ENCODE measurements around the gene CCHCR1.

CCHCR1 gene

DNA sequence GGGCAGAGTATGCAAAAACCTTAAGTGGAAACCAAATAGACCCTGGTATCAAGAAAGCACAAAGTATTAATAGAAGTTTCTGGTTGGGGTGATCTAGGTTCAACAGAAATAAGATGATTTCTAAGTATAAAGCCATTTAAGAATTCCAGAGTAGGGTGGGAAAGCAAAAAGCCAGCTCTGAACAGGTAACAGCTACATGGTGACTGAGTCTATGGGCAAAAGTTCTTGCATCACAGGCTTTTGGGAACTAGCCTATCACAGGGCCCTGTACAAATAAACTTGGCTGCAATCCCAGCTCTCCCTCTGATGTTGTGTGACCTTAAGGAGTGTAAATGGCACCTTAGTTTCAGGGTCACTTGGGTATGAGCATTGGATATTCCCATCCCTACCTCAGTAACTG, 6.3 kb upstream of the CCHCR1 start:
- no peak overlapping the region for H2BK12ac ChIP-seq (ENCODE audit: low read length)
- H3K79me1 ChIP-seq (ENCODE audit: low read length): no peaks in the 10 kb centered on the region
- H3K36me3 ChIP-seq (ENCODE audit: control insufficient read depth in 1 of 2, insufficient read depth in 2 of 2, low read length in 2 of 2): peaks cover 11% of the 10 kb centered on the region in 2 experiments
- no peak overlapping the region for H4K12ac ChIP-seq (ENCODE audit: low read depth, low read length)
- no peak overlapping the region for H3K4me2 ChIP-seq (ENCODE audit: low read length)
- no peak overlapping the region for H3K23ac ChIP-seq (ENCODE audit: low read length)
- no peak overlapping the region for H2AFZ ChIP-seq (ENCODE audit: insufficient read depth, low read length, poor library complexity)
- H3K14ac ChIP-seq (ENCODE audit: low read length): no peak overlapping the region
- no peak overlapping the region for H2AK5ac ChIP-seq (ENCODE audit: low read length)
- H3K4ac ChIP-seq (ENCODE audit: low read depth, low read length): no peak overlapping the region
- H2BK120ac ChIP-seq (ENCODE audit: insufficient read depth, low read length, poor library complexity): no peak overlapping the region
- no peak overlapping the region for H4K91ac ChIP-seq (ENCODE audit: low read depth, low read length)
- H4K8ac ChIP-seq (ENCODE audit: low read depth, low read length): no peak overlapping the region
- H2BK5ac ChIP-seq (ENCODE audit: low read depth, low read length, poor library complexity): no peak overlapping the region
- H3K79me2 ChIP-seq (ENCODE audit: control insufficient read depth, insufficient read depth, low read length, poor library complexity): no peaks in the 10 kb centered on the region
- no peak overlapping the region for H3K27ac ChIP-seq (ENCODE audit: low read depth, low read length)
- DNase-seq: no peak
- no peak overlapping the region for H3K18ac ChIP-seq (ENCODE audit: low read length)
- H3K27me3 ChIP-seq (ENCODE audit: insufficient read depth, low read length): no peaks in the 10 kb centered on the region
- H3K9ac ChIP-seq (ENCODE audit: low read length): no peak overlapping the region
- no peak overlapping the region for H3K4me3 ChIP-seq (ENCODE audit: low read depth, low read length)
- H3K9me3 ChIP-seq (ENCODE audit: insufficient read depth, low read depth, low read length): peaks cover 2% of the 10 kb centered on the region
- H3K4me1 ChIP-seq (ENCODE audit: control insufficient read depth in 1 of 2, insufficient read depth in 2 of 2, low read length in 2 of 2): peaks cover 10 to 12% of the 10 kb centered on the region in 2 experiments

DNA sequence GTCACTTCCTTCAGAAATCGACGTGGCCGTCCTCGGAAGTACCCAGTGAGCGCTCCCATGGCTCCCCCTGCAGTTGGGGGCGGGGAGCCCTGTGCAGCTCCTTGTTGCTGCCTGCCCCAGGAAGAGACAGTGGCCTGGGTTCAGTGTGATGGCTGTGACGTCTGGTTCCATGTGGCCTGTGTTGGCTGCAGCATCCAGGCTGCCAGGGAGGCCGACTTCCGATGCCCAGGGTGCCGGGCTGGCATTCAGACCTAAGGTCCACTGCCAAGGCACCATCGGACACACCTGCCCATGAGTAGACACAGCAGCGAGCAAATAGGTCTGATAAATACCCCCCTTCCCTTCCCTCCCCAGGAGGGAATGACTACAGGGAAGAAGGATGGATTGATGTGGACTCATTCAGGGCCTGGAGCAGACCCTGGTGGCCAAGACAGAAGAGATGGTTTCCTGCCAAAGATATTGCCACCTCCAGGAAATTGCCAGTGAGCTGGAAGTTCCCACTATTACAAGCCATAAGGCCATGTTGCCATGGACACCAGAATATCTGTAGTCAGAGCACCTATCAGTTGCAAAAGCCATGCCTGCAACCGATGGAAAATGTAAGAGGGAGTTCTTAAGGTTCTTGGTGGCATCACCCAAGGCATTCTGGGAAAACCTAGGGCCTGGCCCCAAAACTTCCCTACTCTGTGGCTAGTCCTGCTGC, 5.0 kb upstream of the CCHCR1 start:
- H2AFZ ChIP-seq (ENCODE audit: insufficient read depth, low read length, poor library complexity): no peak overlapping the region
- no peaks in the 10 kb centered on the region for H3K9me3 ChIP-seq (ENCODE audit: insufficient read depth, low read depth, low read length)
- H3K9ac ChIP-seq (ENCODE audit: low read length): no peak overlapping the region
- H4K12ac ChIP-seq (ENCODE audit: low read depth, low read length): no peak overlapping the region
- no peak overlapping the region for H3K18ac ChIP-seq (ENCODE audit: low read length)
- no peak overlapping the region for H2AK5ac ChIP-seq (ENCODE audit: low read length)
- H3K79me2 ChIP-seq (ENCODE audit: control insufficient read depth, insufficient read depth, low read length, poor library complexity): peaks cover 2% of the 10 kb centered on the region
- no CpG with 5 or more reads among the region's 13 CpGs for WGBS (ENCODE audit: extremely low coverage, insufficient coverage, insufficient read length)
- H3K27me3 ChIP-seq (ENCODE audit: insufficient read depth, low read length): no peaks in the 10 kb centered on the region
- no peak overlapping the region for H3K27ac ChIP-seq (ENCODE audit: low read depth, low read length)
- peaks cover 11% of the 10 kb centered on the region in 2 experiments for H3K36me3 ChIP-seq (ENCODE audit: control insufficient read depth in 1 of 2, insufficient read depth in 2 of 2, low read length in 2 of 2)
- no peak for DNase-seq
- no peak overlapping the region for H3K4me3 ChIP-seq (ENCODE audit: low read depth, low read length)
- no peak overlapping the region for H2BK5ac ChIP-seq (ENCODE audit: low read depth, low read length, poor library complexity)
- H4K8ac ChIP-seq (ENCODE audit: low read depth, low read length): no peak overlapping the region
- no peak overlapping the region for H3K23ac ChIP-seq (ENCODE audit: low read length)
- peaks cover 7 to 9% of the 10 kb centered on the region in 2 experiments for H3K4me1 ChIP-seq (ENCODE audit: control insufficient read depth in 1 of 2, insufficient read depth in 2 of 2, low read length in 2 of 2)
- no peak overlapping the region for H4K91ac ChIP-seq (ENCODE audit: low read depth, low read length)
- H2BK120ac ChIP-seq (ENCODE audit: insufficient read depth, low read length, poor library complexity): no peak overlapping the region
- H3K4ac ChIP-seq (ENCODE audit: low read depth, low read length): no peak overlapping the region
- no peak overlapping the region for H3K14ac ChIP-seq (ENCODE audit: low read length)
- H3K79me1 ChIP-seq (ENCODE audit: low read length): peaks cover 4% of the 10 kb centered on the region
- no peak overlapping the region for H2BK12ac ChIP-seq (ENCODE audit: low read length)
- H3K4me2 ChIP-seq (ENCODE audit: low read length): no peak overlapping the region

- no peak overlapping the region for H3K4me3 ChIP-seq (ENCODE audit: low read depth, low read length)
- peaks cover 4% of the 10 kb centered on the region for H3K79me1 ChIP-seq (ENCODE audit: low read length)
- no peak overlapping the region for H4K8ac ChIP-seq (ENCODE audit: low read depth, low read length)
- H2AK5ac ChIP-seq (ENCODE audit: low read length): no peak overlapping the region
- no peak overlapping the region for H3K9ac ChIP-seq (ENCODE audit: low read length)
- no peak overlapping the region for H3K14ac ChIP-seq (ENCODE audit: low read length)
- no peak overlapping the region for H2BK12ac ChIP-seq (ENCODE audit: low read length)
- no peak overlapping the region for H3K4ac ChIP-seq (ENCODE audit: low read depth, low read length)
- no peaks in the 10 kb centered on the region for H3K9me3 ChIP-seq (ENCODE audit: insufficient read depth, low read depth, low read length)
- H4K91ac ChIP-seq (ENCODE audit: low read depth, low read length): no peak overlapping the region
- no peak overlapping the region for H3K18ac ChIP-seq (ENCODE audit: low read length)
- H3K4me2 ChIP-seq (ENCODE audit: low read length): no peak overlapping the region
- H3K36me3 ChIP-seq (ENCODE audit: control insufficient read depth in 1 of 2, insufficient read depth in 2 of 2, low read length in 2 of 2): peaks cover 11% of the 10 kb centered on the region in 2 experiments
- peaks cover 10 to 13% of the 10 kb centered on the region in 2 experiments for H3K4me1 ChIP-seq (ENCODE audit: control insufficient read depth in 1 of 2, insufficient read depth in 2 of 2, low read length in 2 of 2)
- H3K27me3 ChIP-seq (ENCODE audit: insufficient read depth, low read length): no peaks in the 10 kb centered on the region
- no peak overlapping the region for H2BK5ac ChIP-seq (ENCODE audit: low read depth, low read length, poor library complexity)
- peaks cover 2% of the 10 kb centered on the region for H3K79me2 ChIP-seq (ENCODE audit: control insufficient read depth, insufficient read depth, low read length, poor library complexity)
- H2AFZ ChIP-seq (ENCODE audit: insufficient read depth, low read length, poor library complexity): no peak overlapping the region
- H3K23ac ChIP-seq (ENCODE audit: low read length): no peak overlapping the region
- no peak for DNase-seq
- no peak overlapping the region for H3K27ac ChIP-seq (ENCODE audit: low read depth, low read length)
- no peak overlapping the region for H2BK120ac ChIP-seq (ENCODE audit: insufficient read depth, low read length, poor library complexity)
- no CpG with 5 or more reads among the region's 19 CpGs for WGBS (ENCODE audit: extremely low coverage, insufficient coverage, insufficient read length)
- no peak overlapping the region for H4K12ac ChIP-seq (ENCODE audit: low read depth, low read length)
Measured at GRCh38 chr6:31161216-31162126, 3.9 kb upstream of the CCHCR1 start.

DNA sequence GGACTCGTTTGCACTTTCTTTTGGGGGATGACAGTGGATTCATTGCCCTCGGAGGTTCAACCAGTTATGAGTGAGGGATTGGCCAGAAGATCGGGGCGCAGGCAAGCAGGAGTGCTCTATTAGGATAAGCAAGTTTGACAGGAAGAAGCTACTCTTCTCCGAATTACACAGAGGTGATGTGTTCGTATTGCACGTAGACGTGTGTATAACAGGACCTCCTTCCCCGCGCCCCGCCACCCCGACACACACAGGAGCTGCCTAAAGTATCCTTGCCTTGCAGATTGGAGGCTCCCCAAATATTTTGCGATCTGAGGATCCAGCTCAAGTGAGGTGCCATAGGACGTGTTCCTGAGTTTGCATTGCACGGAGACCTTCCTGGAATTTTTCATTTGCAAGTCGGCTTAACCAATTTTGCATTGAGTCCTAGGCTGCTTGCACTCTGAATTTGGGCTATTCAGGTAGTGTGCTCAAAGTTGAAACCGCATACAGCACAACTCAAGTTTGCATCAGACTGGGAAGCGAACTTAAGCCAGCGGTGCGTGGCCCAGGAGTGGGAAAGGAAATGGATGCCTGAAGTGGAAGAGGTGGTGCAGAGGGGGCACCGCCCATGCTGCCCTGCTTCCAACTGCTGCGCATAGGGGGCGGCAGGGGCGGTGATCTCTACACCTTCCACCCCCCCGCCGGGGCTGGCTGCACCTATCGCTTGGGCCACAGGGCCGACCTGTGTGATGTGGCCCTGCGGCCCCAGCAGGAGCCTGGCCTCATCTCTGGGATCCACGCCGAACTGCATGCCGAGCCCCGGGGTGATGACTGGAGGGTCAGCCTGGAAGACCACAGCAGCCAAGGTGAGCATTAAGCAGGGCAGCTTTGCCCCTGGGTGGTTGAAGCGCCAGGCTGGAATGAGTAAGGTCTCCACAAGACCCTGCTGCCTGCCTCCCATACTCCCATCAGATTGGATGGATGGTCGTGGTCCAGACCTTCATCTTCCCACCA, 1.6 kb upstream of the CCHCR1 start:
- no peak overlapping the region for H2AK5ac ChIP-seq (ENCODE audit: low read length)
- peaks cover 10 to 13% of the 10 kb centered on the region in 2 experiments for H3K4me1 ChIP-seq (ENCODE audit: control insufficient read depth in 1 of 2, insufficient read depth in 2 of 2, low read length in 2 of 2)
- H2BK5ac ChIP-seq (ENCODE audit: low read depth, low read length, poor library complexity): no peak overlapping the region
- peak overlapping the region; percentile 51 for H4K12ac ChIP-seq (ENCODE audit: low read depth, low read length)
- peak overlapping the region; percentile 92 for H3K4me2 ChIP-seq (ENCODE audit: low read length)
- no peak overlapping the region for H3K14ac ChIP-seq (ENCODE audit: low read length)
- H2AFZ ChIP-seq (ENCODE audit: insufficient read depth, low read length, poor library complexity): peak overlapping the region; percentile 99
- H3K79me1 ChIP-seq (ENCODE audit: low read length): peaks cover 4% of the 10 kb centered on the region
- no peak overlapping the region for H3K27ac ChIP-seq (ENCODE audit: low read depth, low read length)
- H2BK120ac ChIP-seq (ENCODE audit: insufficient read depth, low read length, poor library complexity): no peak overlapping the region
- H4K91ac ChIP-seq (ENCODE audit: low read depth, low read length): no peak overlapping the region
- H3K4me3 ChIP-seq (ENCODE audit: low read depth, low read length): peak overlapping the region; percentile 85
- no peak overlapping the region for H3K18ac ChIP-seq (ENCODE audit: low read length)
- no peaks in the 10 kb centered on the region for H3K27me3 ChIP-seq (ENCODE audit: insufficient read depth, low read length)
- H3K23ac ChIP-seq (ENCODE audit: low read length): no peak overlapping the region
- DNase-seq: no peak
- H3K9me3 ChIP-seq (ENCODE audit: insufficient read depth, low read depth, low read length): no peaks in the 10 kb centered on the region
- no peak overlapping the region for H3K4ac ChIP-seq (ENCODE audit: low read depth, low read length)
- H3K9ac ChIP-seq (ENCODE audit: low read length): peak overlapping the region; percentile 69
- H3K79me2 ChIP-seq (ENCODE audit: control insufficient read depth, insufficient read depth, low read length, poor library complexity): peaks cover 2% of the 10 kb centered on the region
- H4K8ac ChIP-seq (ENCODE audit: low read depth, low read length): peak overlapping the region; percentile 64
- H2BK12ac ChIP-seq (ENCODE audit: low read length): no peak overlapping the region
- WGBS (ENCODE audit: extremely low coverage, insufficient coverage, insufficient read length): no CpG with 5 or more reads among the region's 35 CpGs
- peaks cover 19 to 21% of the 10 kb centered on the region in 2 experiments for H3K36me3 ChIP-seq (ENCODE audit: control insufficient read depth in 1 of 2, insufficient read depth in 2 of 2, low read length in 2 of 2)
